ENCODE data around the gene BCKDK. TPM values are rescaled to one million over a fixed set of nuclear protein-coding genes. Genes with fewer than 3 reads are reported as not detected.

The BCKDK gene
- polyA plus RNA-seq, 1 of the 3 experiments (the other 2 are of a cell fraction), result 73.2 TPM

GRCh38 chr16:31061126-31061812, 46.9 kb upstream of the BCKDK start:
- Histone ChIP-seq H3K27me3 (ENCODE audit: insufficient read depth) (no peaks in the 10 kb centered on the region), H3K9ac (no peak overlapping the region), H3K79me2 (ENCODE audit: insufficient read depth) (peaks cover 57% of the 10 kb centered on the region), H3K4me2 (no peak overlapping the region), H3K36me3 (replicated peaks in 1 of 2; ENCODE audit: control insufficient read depth in 1 of 2, insufficient read depth in 2 of 2, low read length in 1 of 2) (peaks cover 15 to 27% of the 10 kb centered on the region in 2 experiments), H4K20me1 (ENCODE audit: insufficient read depth) (no peaks in the 10 kb centered on the region), H3K9me3 (no peaks in the 10 kb centered on the region), H3K4me1 (ENCODE audit: control insufficient read depth in 1 of 2, insufficient read depth in 2 of 2, low read depth in 1 of 2, low read length in 1 of 2) (peaks cover 0 to 11% of the 10 kb centered on the region in 2 experiments; a peak in 3 of 4 replicates), H3K27ac (ENCODE audit: low read depth in 2 of 2, low read length in 1 of 2) (no peak overlapping the region), H2AFZ (ENCODE audit: low read depth) (no peak overlapping the region), H3F3A (replicated peaks; ENCODE audit: insufficient read depth) (peaks cover 9% of the 10 kb centered on the region), H3K4me3 (ENCODE audit: low read depth in 2 of 2, low read length in 1 of 2) (no peak overlapping the region), H3K9me2 (no peaks in the 10 kb centered on the region)
- ChIA-PET POLR2A (no interaction called here), CTCF (interaction anchor here (1.9 kb wide), 1 partner anchor 11 kb away, joined by 6 read pairs; no protein-coding TSS in a partner anchor)
- TF ChIP-seq SIN3A (IDR thresholded peaks at IDR 0.05; ENCODE audit: borderline replicate concordance, low read depth, low read length), result no peak
- no peak for TF ChIP-seq EP300 (IDR thresholded peaks at IDR 0.05; ENCODE audit: borderline replicate concordance in 1 of 2, low read depth in 1 of 2, low read length in 1 of 2)
- 91% methylated on average over 36 of the region's 42 CpGs for WGBS (ENCODE audit: low lambda C conversion rate)
- no peak for DNase-seq

DNA sequence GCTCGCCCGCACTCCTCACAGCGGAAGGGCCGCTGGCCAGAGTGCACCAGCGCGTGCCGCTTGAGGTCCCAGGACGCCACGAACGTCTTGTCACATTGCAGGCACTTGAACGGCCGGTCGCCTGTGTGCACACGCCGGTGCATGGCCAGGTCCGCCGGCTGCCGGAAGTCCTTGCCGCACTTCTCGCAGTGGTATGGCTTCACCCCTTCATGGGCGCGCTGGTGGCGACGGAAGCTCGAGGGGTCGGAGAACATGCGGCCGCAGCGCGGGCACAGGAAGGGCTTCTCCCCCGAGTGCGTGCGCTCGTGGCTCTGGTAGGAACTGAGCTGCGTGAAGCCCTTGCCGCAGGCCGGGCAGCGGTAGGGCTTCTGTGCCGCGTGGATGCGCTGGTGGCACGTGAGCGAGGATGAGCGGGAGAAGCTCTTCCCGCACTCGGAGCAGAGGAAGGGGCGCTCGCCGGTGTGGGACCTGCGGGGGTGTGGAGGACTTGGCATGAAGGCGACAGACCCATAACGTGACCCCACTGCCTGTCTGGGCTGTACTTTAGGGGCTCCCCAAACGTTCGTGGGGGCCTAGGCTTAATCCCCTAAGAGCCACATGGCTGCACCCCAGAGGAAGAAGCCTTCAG, 46.3 kb upstream of the BCKDK start:
- CTCF ChIA-PET, result no interaction called here
- no peaks in the 10 kb centered on the region for H3K9me3 ChIP-seq
- H3K4me1 ChIP-seq (ENCODE audit: control insufficient read depth in 1 of 2, insufficient read depth in 2 of 2, low read depth in 1 of 2, low read length in 1 of 2), result peaks cover 0 to 11% of the 10 kb centered on the region in 2 experiments; a peak in 3 of 4 replicates
- POLR2A ChIA-PET, result no interaction called here
- peaks cover 16% of the 10 kb centered on the region for H3F3A ChIP-seq (replicated peaks; ENCODE audit: insufficient read depth)
- H3K27me3 ChIP-seq (ENCODE audit: insufficient read depth), result no peaks in the 10 kb centered on the region
- peaks cover 15 to 27% of the 10 kb centered on the region in 2 experiments for H3K36me3 ChIP-seq (replicated peaks in 1 of 2; ENCODE audit: control insufficient read depth in 1 of 2, insufficient read depth in 2 of 2, low read length in 1 of 2)
- no peak overlapping the region for H3K4me2 ChIP-seq
- TF ChIP-seq MEF2A (IDR thresholded peaks at IDR 0.05; ENCODE audit: borderline replicate concordance, low read depth) (no peak), MXI1 (IDR thresholded peaks at IDR 0.05; ENCODE audit: low read depth, low read length) (no peak), RCOR1 (IDR thresholded peaks at IDR 0.05; ENCODE audit: low read length) (no peak), TEAD4 (IDR thresholded peaks at IDR 0.05; ENCODE audit: borderline replicate concordance, insufficient read depth) (no peak), SIN3A (IDR thresholded peaks at IDR 0.05; ENCODE audit: borderline replicate concordance, low read depth, low read length) (no peak), TAF1 (IDR thresholded peaks at IDR 0.05; ENCODE audit: borderline replicate concordance, low read depth, low read length) (no peak), EZH2phosphoT487 (IDR thresholded peaks at IDR 0.05; ENCODE audit: borderline replicate concordance, low read depth) (no peak), ELF1 (IDR thresholded peaks at IDR 0.05) (no peak), REST (IDR thresholded peaks at IDR 0.05; ENCODE audit: low read depth, low read length) (no peak), FOXM1 (IDR thresholded peaks at IDR 0.05; ENCODE audit: low read depth) (no peak), FOXJ3 (CRISPR knock-in tag; IDR thresholded peaks at IDR 0.05) (no peak), POLR2AphosphoS5 (IDR thresholded peaks at IDR 0.05; ENCODE audit: low read depth, low read length) (no peak), GABPA (IDR thresholded peaks at IDR 0.05; ENCODE audit: low read depth) (no peak), USF1 (IDR thresholded peaks at IDR 0.05; ENCODE audit: borderline replicate concordance, low read depth) (no peak), NRF1 (IDR thresholded peaks at IDR 0.05; ENCODE audit: low read depth, low read length) (no peak)
- TF ChIP-seq, protein P1, sequence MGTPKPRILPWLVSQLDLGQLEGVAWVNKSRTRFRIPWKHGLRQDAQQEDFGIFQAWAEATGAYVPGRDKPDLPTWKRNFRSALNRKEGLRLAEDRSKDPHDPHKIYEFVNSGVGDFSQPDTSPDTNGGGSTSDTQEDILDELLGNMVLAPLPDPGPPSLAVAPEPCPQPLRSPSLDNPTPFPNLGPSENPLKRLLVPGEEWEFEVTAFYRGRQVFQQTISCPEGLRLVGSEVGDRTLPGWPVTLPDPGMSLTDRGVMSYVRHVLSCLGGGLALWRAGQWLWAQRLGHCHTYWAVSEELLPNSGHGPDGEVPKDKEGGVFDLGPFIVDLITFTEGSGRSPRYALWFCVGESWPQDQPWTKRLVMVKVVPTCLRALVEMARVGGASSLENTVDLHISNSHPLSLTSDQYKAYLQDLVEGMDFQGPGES (IDR thresholded peaks at IDR 0.05; ENCODE audit: low read depth, low read length), result no peak
- TF ChIP-seq, protein P2, sequence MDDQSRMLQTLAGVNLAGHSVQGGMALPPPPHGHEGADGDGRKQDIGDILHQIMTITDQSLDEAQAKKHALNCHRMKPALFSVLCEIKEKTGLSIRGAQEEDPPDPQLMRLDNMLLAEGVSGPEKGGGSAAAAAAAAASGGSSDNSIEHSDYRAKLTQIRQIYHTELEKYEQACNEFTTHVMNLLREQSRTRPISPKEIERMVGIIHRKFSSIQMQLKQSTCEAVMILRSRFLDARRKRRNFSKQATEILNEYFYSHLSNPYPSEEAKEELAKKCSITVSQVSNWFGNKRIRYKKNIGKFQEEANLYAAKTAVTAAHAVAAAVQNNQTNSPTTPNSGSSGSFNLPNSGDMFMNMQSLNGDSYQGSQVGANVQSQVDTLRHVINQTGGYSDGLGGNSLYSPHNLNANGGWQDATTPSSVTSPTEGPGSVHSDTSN (IDR thresholded peaks at IDR 0.05), result no peak
- H4K20me1 ChIP-seq (ENCODE audit: insufficient read depth), result no peaks in the 10 kb centered on the region
- no peak overlapping the region for H3K27ac ChIP-seq (ENCODE audit: low read depth in 2 of 2, low read length in 1 of 2)
- H3K79me2 ChIP-seq (ENCODE audit: insufficient read depth), result peaks cover 64% of the 10 kb centered on the region
- no peaks in the 10 kb centered on the region for H3K9me2 ChIP-seq
- 97% methylated on average over 53 of the region's 54 CpGs for WGBS (ENCODE audit: low lambda C conversion rate)
- no peak for DNase-seq
- no peak overlapping the region for H3K4me3 ChIP-seq (ENCODE audit: low read depth in 2 of 2, low read length in 1 of 2)
- H3K9ac ChIP-seq, result no peak overlapping the region
- H2AFZ ChIP-seq (ENCODE audit: low read depth), result no peak overlapping the region
